Activated effector memory CD4-positive, alpha-beta T cell treated with Interleukin-2 at 50 U/mL for 16 hours (primary cell): ENCODE measurements around the gene HILPDA.
"Not testable (repeated sequence)": the region's sequence is repeated elsewhere in the genome, so short reads cannot be mapped to it uniquely, and the experiment has no call there.

Experiments
- DNase-seq: peaks from one replicate; pipeline ENCODE4 v3.0.0-alpha.2; 2020

The HILPDA gene

GRCh38 chr7:128466871-128467270, 11.2 kb downstream of the HILPDA start:
- DNase-seq = not testable (repeated sequence)

GRCh38 chr7:128476402-128477335, 21.0 kb downstream of the HILPDA start, which contains the start of gene METTL2B:
Gene METTL2B, plus strand, starts transcription at chr7:128476748. Its CDS starts 18 bp downstream, at chr7:128476766.
- peak; percentile 82 for DNase-seq

- DNase-seq = not testable (repeated sequence)
These were observed 21.6 kb downstream of the HILPDA start for GRCh38 chr7:128477336-128477690.

- not testable (repeated sequence) for DNase-seq
These were observed 23.4 kb downstream of the HILPDA start for GRCh38 chr7:128479082-128479481.

- DNase-seq = not testable (repeated sequence)
These were observed 32.5 kb downstream of the HILPDA start for GRCh38 chr7:128488134-128488533.

GRCh38 chr7:128497405-128497804, 41.7 kb downstream of the HILPDA start:
- DNase-seq = no peak

GRCh38 chr7:128505416-128505815, 49.7 kb downstream of the HILPDA start:
- not testable (repeated sequence) for DNase-seq

- not testable (repeated sequence) for DNase-seq
These were observed 51.1 kb downstream of the HILPDA start for GRCh38 chr7:128506819-128507218.

- not testable (repeated sequence) for DNase-seq
These were observed 51.8 kb downstream of the HILPDA start for GRCh38 chr7:128507321-128507993.
